GM23338 (cell line): Measurements from ENCODE around the gene CCDC183. TPM values are rescaled to one million over a fixed set of nuclear protein-coding genes. Genes with fewer than 3 reads are reported as not detected.

Source experiments
- ATAC-seq: fragments of 200-7000 bp; cut with Tn5 transposase; 3 replicates; pipeline ENCODE4 v1.9.1; 2020
- DNase-seq: peaks from one replicate; pipeline ENCODE4 v3.0.0-alpha.2; 2015; ENCODE audit warnings: low spot score
- H2AFZ ChIP-seq: fragments of 200-600 bp; sonication (generic); 2 replicates; pipeline ENCODE4 v1.8.0; 2016; ENCODE audit warnings: antibody characterized with exemption, mild to moderate bottlenecking, moderate library complexity
- H3F3A ChIP-seq: fragments of 200-600 bp; sonication (generic); replicated peaks from 2 replicates; pipeline ENCODE4 v1.8.0; 2017; ENCODE audit warnings: antibody characterized with exemption, mixed run types, low read depth
- H3K27ac ChIP-seq: fragments of 200-600 bp; sonication (generic); 2 replicates; pipeline ENCODE4 v1.6.1; 2016; ENCODE audit warnings: low read depth
- H3K27me3 ChIP-seq: fragments of 200-600 bp; sonication (generic); 2 replicates; pipeline ENCODE4 v1.8.0; 2016; ENCODE audit warnings: mild to moderate bottlenecking, mixed run types, moderate library complexity; ENCODE audit not compliant: insufficient read depth
- H3K36me3 ChIP-seq: fragments of 200-600 bp; sonication (generic); 2 replicates; pipeline ENCODE4 v1.8.0; 2016; ENCODE audit warnings: mild to moderate bottlenecking; ENCODE audit not compliant: insufficient read depth
- H3K4me1 ChIP-seq: fragments of 200-600 bp; sonication (generic); 2 replicates; pipeline ENCODE4 v1.8.0; 2016; ENCODE audit warnings: mild to moderate bottlenecking, moderate library complexity; ENCODE audit not compliant: insufficient read depth
- H3K4me2 ChIP-seq: fragments of 200-600 bp; sonication (generic); 2 replicates; pipeline ENCODE4 v1.7.1; 2017; ENCODE audit warnings: mixed run types
- H3K4me3 ChIP-seq: fragments of 200-600 bp; sonication (generic); 2 replicates; pipeline ENCODE4 v1.6.1; 2016; ENCODE audit warnings: mixed run types
- H3K79me2 ChIP-seq: fragments of 200-600 bp; sonication (generic); replicated peaks from 2 replicates; pipeline ENCODE4 v1.8.0; 2017; ENCODE audit warnings: mild to moderate bottlenecking; ENCODE audit not compliant: insufficient read depth
- H3K9me2 ChIP-seq: fragments of 200-600 bp; sonication (generic); 2 replicates; pipeline ENCODE4 v1.8.0; 2017; ENCODE audit not compliant: insufficient read depth
- H4K20me1 ChIP-seq: fragments of 200-600 bp; sonication (generic); replicated peaks from 2 replicates; pipeline ENCODE4 v1.8.0; 2017; ENCODE audit warnings: mild to moderate bottlenecking; ENCODE audit not compliant: insufficient read depth
- H3K27ac Mint-ChIP-seq: 2 replicates; pipeline ENCODE4 v1.8.0; 2020; ENCODE audit warnings: inconsistent platforms, mild to moderate bottlenecking, moderate library complexity, mixed read lengths
- H3K27me3 Mint-ChIP-seq: 3 replicates; pipeline ENCODE4 v1.8.0; 2022; ENCODE audit warnings: low read depth, mild to moderate bottlenecking, moderate library complexity, mixed read lengths, inconsistent platforms; ENCODE audit not compliant: insufficient read depth, poor library complexity
- H3K36me3 Mint-ChIP-seq: 3 replicates; pipeline ENCODE4 v1.8.0; 2021; ENCODE audit warnings: low read depth, mild to moderate bottlenecking, inconsistent platforms, moderate library complexity, mixed read lengths
- H3K4me1 Mint-ChIP-seq: 3 replicates; pipeline ENCODE4 v1.8.0; 2020; ENCODE audit warnings: mild to moderate bottlenecking, inconsistent platforms, mixed read lengths
- H3K4me3 Mint-ChIP-seq: 3 replicates; pipeline ENCODE4 v1.8.0; 2021; ENCODE audit warnings: moderate library complexity, mild to moderate bottlenecking, inconsistent platforms, mixed read lengths
- H3K9me3 Mint-ChIP-seq: 3 replicates; pipeline ENCODE4 v1.8.0; 2020; ENCODE audit warnings: moderate library complexity, mild to moderate bottlenecking, inconsistent platforms, mixed read lengths
- CREB1 ChIP-seq: fragments of 250-450 bp; sonication (Bioruptor Pico); IDR thresholded peaks from 2 replicates; pipeline ENCODE4 v1.5.0; 2020; ENCODE audit warnings: low read depth, mild to moderate bottlenecking, moderate library complexity
- CTCF ChIP-seq, 2 experiments: fragments of 200-600 bp in 1 of 2; sonication (generic) in 1 of 2; conservative IDR thresholded peaks; 2 replicates each; pipeline versions ENCODE4 v1.5.1 to v1.6.1; 2016 to 2017; ENCODE audit warnings: antibody characterized with exemption in 2 of 2, low read depth in 2 of 2, mild to moderate bottlenecking in 2 of 2, moderate library complexity in 1 of 2
- EZH2 ChIP-seq: fragments of 200-600 bp; sonication (generic); IDR thresholded peaks from one replicate; pipeline ENCODE4 v1.8.0; 2017; ENCODE audit warnings: antibody characterized with exemption, mild to moderate bottlenecking, low read depth; ENCODE audit not compliant: unreplicated experiment
- JUNB ChIP-seq: IDR thresholded peaks from one replicate; pipeline ENCODE4 v1.6.1; 2016; ENCODE audit warnings: antibody characterized with exemption; ENCODE audit not compliant: unreplicated experiment
- NANOG ChIP-seq: IDR thresholded peaks from 2 replicates; pipeline ENCODE4 v1.6.1; 2016; ENCODE audit warnings: antibody characterized with exemption, borderline replicate concordance
- POLR2AphosphoS5 ChIP-seq: IDR thresholded peaks from 2 replicates; pipeline ENCODE4 v1.6.1; 2016; ENCODE audit warnings: antibody characterized with exemption, low read depth
- REST ChIP-seq: IDR thresholded peaks from one replicate; pipeline ENCODE4 v1.6.1; 2018; ENCODE audit warnings: antibody characterized with exemption; ENCODE audit not compliant: unreplicated experiment
- ZNF114 ChIP-seq: fragments of 250-450 bp; sonication (Bioruptor Pico); IDR thresholded peaks from 2 replicates; pipeline ENCODE4 v1.5.0; 2020; ENCODE audit warnings: mild to moderate bottlenecking, moderate library complexity
- ZNF331 ChIP-seq: fragments of 250-450 bp; sonication (Bioruptor Pico); IDR thresholded peaks from 2 replicates; pipeline ENCODE4 v1.5.0; 2020; ENCODE audit warnings: low read depth, mild to moderate bottlenecking, moderate library complexity
- ZNF462 ChIP-seq: fragments of 250-450 bp; sonication (Bioruptor Pico); IDR thresholded peaks from 2 replicates; pipeline ENCODE4 v1.5.0; 2020; ENCODE audit warnings: mild to moderate bottlenecking, moderate library complexity
- polyA plus RNA-seq: library from polyadenylated mRNA; unstranded; fragments of >200 nt; fragmentation: Nextera tagmentation; extraction: Ambion mirVana; gene quantifications from 2 replicates; pipeline ENCODE4 v1.2.1, GENCODE V29; 2016
- total RNA-seq: library from RNA; depleted of rRNA; stranded (reverse); fragments of >200 nt; shearing (Covaris generic); gene quantifications from 2 replicates; pipeline ENCODE4 v1.2.3, GENCODE V29; 2014
- TF ChIP-seq, protein P1 (sequence below): IDR thresholded peaks from 2 replicates; pipeline ENCODE4 v1.6.1; 2016; ENCODE audit warnings: antibody characterized with exemption

CCDC183 gene
- total and polyA plus RNA-seq, 2 experiments from 2014 or later = 1.1 to 1.2 TPM

DNA sequence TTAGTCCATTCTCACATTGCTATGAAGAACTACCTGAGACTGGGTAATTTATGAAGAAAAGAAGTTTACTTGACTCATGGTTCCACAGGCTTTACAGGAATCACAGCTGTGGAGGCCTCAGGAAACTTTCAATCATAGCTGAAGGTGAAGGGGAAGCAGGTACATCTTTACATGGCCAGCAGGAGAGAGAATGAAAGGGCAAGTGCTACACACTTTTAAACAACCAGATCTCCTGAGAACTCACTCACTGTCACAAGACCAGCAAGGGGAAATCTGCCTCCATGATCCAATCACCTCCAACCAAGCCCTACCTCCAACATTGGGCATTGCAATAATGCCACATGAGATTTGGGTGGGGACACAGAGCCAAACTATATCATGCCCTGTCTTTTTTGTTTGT is 44.3 kb upstream of the CCDC183 start:
- no peak overlapping the region for H3K4me3 Mint-ChIP-seq
- ATAC-seq = no peak

More for the DNA sequence above, 44.3 kb upstream of the CCDC183 start:
- H3F3A ChIP-seq = no peaks in the 10 kb centered on the region
- H3K4me2 ChIP-seq = no peak overlapping the region
- H3K9me3 Mint-ChIP-seq = peaks cover 28% of the 10 kb centered on the region
- no peaks in the 10 kb centered on the region for H3K27me3 ChIP-seq
- H3K79me2 ChIP-seq = no peaks in the 10 kb centered on the region
- no peak overlapping the region for H3K4me3 ChIP-seq
- H3K9me2 ChIP-seq = no peaks in the 10 kb centered on the region
- H3K27ac Mint-ChIP-seq = no peak overlapping the region
- H3K27ac ChIP-seq = no peak overlapping the region
- H3K4me1 Mint-ChIP-seq = no peaks in the 10 kb centered on the region; the same call in 2 of the 3 replicates
- no peaks in the 10 kb centered on the region for H3K36me3 ChIP-seq
- peaks cover 3% of the 10 kb centered on the region; the same call in 2 of the 3 replicates for H3K36me3 Mint-ChIP-seq
- H3K4me1 ChIP-seq = no peaks in the 10 kb centered on the region
- peaks cover 5% of the 10 kb centered on the region for H3K27me3 Mint-ChIP-seq
- H2AFZ ChIP-seq = no peak overlapping the region
- no peak for TF ChIP-seq CTCF (conservative IDR thresholded peaks at IDR 0.05; ENCODE audit: low read depth in 2 of 2)
- TF ChIP-seq, protein P1, sequence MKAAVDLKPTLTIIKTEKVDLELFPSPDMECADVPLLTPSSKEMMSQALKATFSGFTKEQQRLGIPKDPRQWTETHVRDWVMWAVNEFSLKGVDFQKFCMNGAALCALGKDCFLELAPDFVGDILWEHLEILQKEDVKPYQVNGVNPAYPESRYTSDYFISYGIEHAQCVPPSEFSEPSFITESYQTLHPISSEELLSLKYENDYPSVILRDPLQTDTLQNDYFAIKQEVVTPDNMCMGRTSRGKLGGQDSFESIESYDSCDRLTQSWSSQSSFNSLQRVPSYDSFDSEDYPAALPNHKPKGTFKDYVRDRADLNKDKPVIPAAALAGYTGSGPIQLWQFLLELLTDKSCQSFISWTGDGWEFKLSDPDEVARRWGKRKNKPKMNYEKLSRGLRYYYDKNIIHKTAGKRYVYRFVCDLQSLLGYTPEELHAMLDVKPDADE = no peak
- TF ChIP-seq POLR2AphosphoS5 = no peak
- TF ChIP-seq ZNF114 (CRISPR knock-in tag) = no peak
- TF ChIP-seq CREB1 (CRISPR knock-in tag) = no peak
- TF ChIP-seq REST = no peak
- no peak for TF ChIP-seq ZNF462 (CRISPR knock-in tag)
- TF ChIP-seq EZH2 = no peak
- TF ChIP-seq ZNF331 (CRISPR knock-in tag) = no peak
- no peak for TF ChIP-seq JUNB
- no peak for TF ChIP-seq NANOG
- no peak for DNase-seq
- no peaks in the 10 kb centered on the region for H4K20me1 ChIP-seq
